RWPE1 (cell line): ENCODE measurements around the gene ADAM12.

Experiments used
- CTCF ChIA-PET: fragments of 350-600 bp; sonication (Branson Sonifier 250); formaldehyde crosslinking; extraction: SDS; loops from one replicate; lab custom pipeline; 2021; lab: Yijun Ruan, JAX
- POLR2A ChIA-PET: fragments of 400-600 bp; formaldehyde crosslinking; extraction: SDS; loops from one replicate; lab custom pipeline; 2020; ENCODE audit warnings: antibody characterized with exemption; ENCODE audit not compliant: low non-redundant PET; lab: Yijun Ruan, JAX
- DNase-seq: peaks from one replicate; pipeline ENCODE4 v3.0.0; 2012; ENCODE audit warnings: low spot score
- H3K27ac ChIP-seq: fragments of 450-650 bp; 2 replicates; pipeline ENCODE4 v1.5.1; 2017
- CTCF ChIP-seq: fragments of 450-650 bp; conservative IDR thresholded peaks from 2 replicates; pipeline ENCODE4 v1.5.1; 2017; ENCODE audit warnings: low read depth, mild to moderate bottlenecking

Gene ADAM12

DNA sequence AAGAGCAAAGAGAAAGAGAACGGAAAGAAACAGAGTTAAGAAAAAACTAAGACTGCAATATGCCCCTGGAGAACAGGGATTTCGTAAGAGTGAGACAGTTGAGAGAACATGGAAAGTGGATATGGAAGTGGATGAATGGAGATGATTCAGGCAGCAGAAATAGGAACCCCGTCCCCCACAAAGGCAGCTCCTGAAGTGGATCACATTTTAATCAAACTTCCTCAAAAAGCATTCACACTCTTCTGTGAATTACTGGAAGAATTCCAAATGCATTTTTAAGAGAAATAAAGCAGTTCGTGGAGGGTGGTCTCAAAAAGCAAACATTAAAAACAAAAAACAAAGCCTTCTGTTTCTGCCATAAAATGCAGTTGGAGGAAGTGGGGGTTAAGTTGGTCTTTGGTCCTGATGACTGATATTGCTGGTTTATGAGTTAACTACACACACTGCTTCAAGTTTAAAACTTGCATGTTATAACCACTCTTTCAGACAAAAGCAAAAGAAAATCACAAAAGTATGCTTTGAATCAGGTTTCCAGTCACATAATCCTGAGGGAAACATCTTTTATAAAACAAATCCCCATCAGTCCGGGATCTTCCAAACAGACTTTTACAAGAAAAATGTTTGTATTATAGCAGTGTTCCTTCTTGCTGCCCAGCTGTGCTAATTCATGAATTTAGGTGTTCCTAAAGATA, 277.6 kb downstream of the ADAM12 start:
- TF ChIP-seq CTCF = no peak
- ChIA-PET POLR2A (no interaction called here), CTCF (no interaction called here)
- DNase-seq = no peak
- no peak overlapping the region for H3K27ac ChIP-seq

DNA sequence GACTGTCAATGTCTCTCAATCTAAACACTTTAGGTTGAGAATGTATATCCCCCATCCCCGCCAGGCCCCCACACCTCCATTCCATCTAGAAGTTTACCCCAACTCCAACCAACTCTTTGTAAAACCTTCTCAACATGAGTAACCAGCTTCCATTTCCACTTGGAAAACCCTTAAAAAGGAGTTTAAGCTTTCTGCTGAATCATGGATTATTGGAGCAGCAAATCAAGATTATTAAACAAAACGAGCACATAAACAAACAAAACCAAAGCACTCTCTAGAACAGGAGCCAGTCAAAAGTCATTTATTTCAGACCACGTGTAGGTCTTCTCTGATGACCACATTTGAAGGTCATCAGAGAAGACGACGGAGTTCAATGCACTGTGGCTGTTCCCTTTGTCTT, 278.4 kb downstream of the ADAM12 start:
- CTCF ChIA-PET = interaction anchor here (0.7 kb wide), 1 partner anchor 35 kb away, joined by 4 read pairs; no protein-coding TSS in a partner anchor
- TF ChIP-seq CTCF = no peak
- H3K27ac ChIP-seq = no peak overlapping the region
- no peak for DNase-seq
- POLR2A ChIA-PET = no interaction called here

- no peak for TF ChIP-seq CTCF
- ChIA-PET CTCF (no interaction called here), POLR2A (no interaction called here)
- no peak overlapping the region for H3K27ac ChIP-seq
- no peak for DNase-seq
These were observed 279.6 kb downstream of the ADAM12 start for GRCh38 chr10:126108693-126109092.

DNA sequence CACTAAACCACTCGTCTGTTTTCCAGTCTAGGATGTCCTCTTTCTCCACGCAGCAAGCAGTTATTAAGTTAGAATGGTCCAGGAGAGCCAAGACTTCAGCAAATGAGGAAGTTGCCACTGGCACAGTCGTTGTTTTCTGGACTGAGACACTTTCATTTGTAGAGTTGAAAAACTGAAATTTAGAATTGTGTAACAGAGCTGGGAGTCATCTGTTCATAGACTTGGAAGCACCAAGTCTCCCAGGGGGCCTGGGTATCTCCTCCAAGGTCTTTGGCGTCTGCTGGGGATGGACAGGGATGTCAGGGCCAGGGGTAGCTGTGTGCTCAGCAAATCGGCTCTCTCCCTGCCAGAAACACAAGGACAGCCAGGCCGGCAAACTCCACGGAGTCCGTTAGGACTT, 283.5 kb downstream of the ADAM12 start:
- no peak overlapping the region for H3K27ac ChIP-seq
- no peak for DNase-seq
- no peak for TF ChIP-seq CTCF
- CTCF ChIA-PET = interaction anchor here (0.6 kb wide), 1 partner anchor 1638 kb away, joined by 5 read pairs; no protein-coding TSS in a partner anchor
- POLR2A ChIA-PET = no interaction called here

- DNase-seq = no peak
- CTCF ChIA-PET = interaction anchor here (0.8 kb wide), 1 partner anchor 11 kb away, joined by 6 read pairs; no protein-coding TSS in a partner anchor
- POLR2A ChIA-PET = no interaction called here
- no peak for TF ChIP-seq CTCF
- no peak overlapping the region for H3K27ac ChIP-seq
These were observed 285.6 kb downstream of the ADAM12 start for GRCh38 chr10:126102636-126103035.

DNA sequence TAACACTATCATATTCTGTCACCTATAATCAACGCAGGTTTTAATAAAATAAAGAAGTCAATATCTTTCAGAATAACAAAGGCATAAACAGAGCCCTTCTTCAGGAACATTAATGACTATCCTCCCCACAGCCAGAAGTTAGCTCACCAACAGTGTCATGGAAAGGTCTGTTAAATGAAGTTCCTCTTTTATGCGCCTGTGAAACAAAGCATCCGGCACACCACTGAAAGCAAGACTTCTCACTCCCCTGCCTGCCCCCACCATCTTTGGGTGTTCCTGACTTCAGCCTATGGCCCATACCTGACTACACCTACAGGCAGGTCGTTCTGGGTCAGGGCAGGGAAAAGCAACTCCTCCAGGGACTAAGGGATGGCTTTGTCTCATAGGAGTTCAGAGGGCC, 286.5 kb downstream of the ADAM12 start:
- no peak for TF ChIP-seq CTCF
- no peak overlapping the region for H3K27ac ChIP-seq
- no peak for DNase-seq
- ChIA-PET CTCF (interaction anchor here (0.5 to 0.7 kb wide), 2 partner anchors 30 to 281 kb away, joined by 3 read pairs; no protein-coding TSS in a partner anchor), POLR2A (no interaction called here)
